H9 (cell line): ENCODE results near the gene EDC3. TPM values are rescaled to one million over a fixed set of nuclear protein-coding genes. Genes with fewer than 3 reads are reported as not detected.

Experiments used
- DNase-seq: peaks from one replicate; pipeline ENCODE4 v3.0.0-alpha.2; 2017
- H2AFZ ChIP-seq: one replicate; pipeline ENCODE4 v1.6.1; 2013; ENCODE audit warnings: mild to moderate bottlenecking, low read length, control low read depth, moderate library complexity
- H2AK5ac ChIP-seq: 2 replicates; pipeline ENCODE4 v1.6.1; 2013; ENCODE audit warnings: low read length, control low read depth, mixed read lengths; ENCODE audit not compliant: insufficient read length
- H2BK120ac ChIP-seq: one replicate; pipeline ENCODE4 v1.6.1; 2013; ENCODE audit warnings: low read depth, mild to moderate bottlenecking, low read length, control low read depth, inconsistent platforms; ENCODE audit not compliant: poor library complexity, severe bottlenecking
- H2BK12ac ChIP-seq: 2 replicates; pipeline ENCODE4 v1.6.1; 2013; ENCODE audit warnings: low read length, control low read depth, mixed read lengths, low read depth; ENCODE audit not compliant: insufficient read length
- H2BK15ac ChIP-seq: 2 replicates; pipeline ENCODE4 v1.6.1; 2013; ENCODE audit warnings: low read depth, low read length, control low read depth
- H2BK20ac ChIP-seq: one replicate; pipeline ENCODE4 v1.6.1; 2013; ENCODE audit warnings: low read depth, mild to moderate bottlenecking, low read length, control low read depth, inconsistent platforms; ENCODE audit not compliant: poor library complexity, severe bottlenecking
- H2BK5ac ChIP-seq: 2 replicates; pipeline ENCODE4 v1.6.1; 2013; ENCODE audit warnings: low read length, control low read depth, mixed read lengths; ENCODE audit not compliant: insufficient read length
- H3K14ac ChIP-seq: 2 replicates; pipeline ENCODE4 v1.6.1; 2013; ENCODE audit warnings: low read length, control low read depth; ENCODE audit not compliant: insufficient read depth
- H3K18ac ChIP-seq: 2 replicates; pipeline ENCODE4 v1.6.1; 2013; ENCODE audit warnings: low read depth, mild to moderate bottlenecking, mixed read lengths, low read length, control low read depth; ENCODE audit not compliant: insufficient read length
- H3K23ac ChIP-seq: 2 replicates; pipeline ENCODE4 v1.6.1; 2013; ENCODE audit warnings: low read length, control low read depth, mixed read lengths, low read depth; ENCODE audit not compliant: insufficient read length
- H3K23me2 ChIP-seq: 2 replicates; pipeline ENCODE4 v1.6.1; 2013; ENCODE audit warnings: low read depth, mild to moderate bottlenecking, mixed read lengths, low read length, control low read depth; ENCODE audit not compliant: insufficient read length, poor library complexity, severe bottlenecking
- H3K27ac ChIP-seq: 2 replicates; pipeline ENCODE4 v1.5.1; 2013; ENCODE audit warnings: low read length, control low read depth, mixed read lengths, low read depth; ENCODE audit not compliant: insufficient read length
- H3K27me3 ChIP-seq: 2 replicates; pipeline ENCODE4 v1.6.1; 2013; ENCODE audit warnings: low read length, control low read depth, inconsistent platforms; ENCODE audit not compliant: insufficient read depth
- H3K4ac ChIP-seq: 2 replicates; pipeline ENCODE4 v1.6.1; 2013; ENCODE audit warnings: low read depth, mild to moderate bottlenecking, control low read depth, inconsistent platforms, low read length, moderate library complexity
- H3K4me1 ChIP-seq: 2 replicates; pipeline ENCODE4 v1.6.1; 2013; ENCODE audit warnings: low read length, control low read depth, inconsistent platforms; ENCODE audit not compliant: insufficient read depth
- H3K4me2 ChIP-seq: 2 replicates; pipeline ENCODE4 v1.6.1; 2013; ENCODE audit warnings: low read length, control low read depth, mixed read lengths; ENCODE audit not compliant: insufficient read length, insufficient read depth
- H3K56ac ChIP-seq: 2 replicates; pipeline ENCODE4 v1.6.1; 2013; ENCODE audit warnings: low read depth, mild to moderate bottlenecking, mixed read lengths, low read length, control low read depth; ENCODE audit not compliant: insufficient read length
- H3K79me1 ChIP-seq: 2 replicates; pipeline ENCODE4 v1.6.1; 2013; ENCODE audit warnings: low read depth, mild to moderate bottlenecking, moderate library complexity, low read length, control low read depth, inconsistent platforms; ENCODE audit not compliant: insufficient read depth, poor library complexity, severe bottlenecking
- H3K79me2 ChIP-seq: 2 replicates; pipeline ENCODE4 v1.6.1; 2013; ENCODE audit warnings: low read length, control low read depth, inconsistent platforms; ENCODE audit not compliant: insufficient read depth
- H3K9ac ChIP-seq: 2 replicates; pipeline ENCODE4 v1.6.1; 2013; ENCODE audit warnings: low read length, control low read depth, mixed read lengths; ENCODE audit not compliant: insufficient read length; ENCODE audit errors: extremely low read depth
- H3K9me3 ChIP-seq: one replicate; pipeline ENCODE4 v1.6.1; 2013; ENCODE audit warnings: low read depth, low read length, inconsistent platforms; ENCODE audit not compliant: control insufficient read depth
- H3T11ph ChIP-seq: one replicate; pipeline ENCODE4 v1.6.1; 2013; ENCODE audit warnings: mild to moderate bottlenecking, low read length, control low read depth, inconsistent platforms
- H4K20me1 ChIP-seq: one replicate; pipeline ENCODE4 v1.6.1; 2013; ENCODE audit not compliant: control insufficient read depth, insufficient read length, insufficient read depth
- H4K5ac ChIP-seq: 2 replicates; pipeline ENCODE4 v1.6.1; 2013; ENCODE audit warnings: low read depth, mild to moderate bottlenecking, mixed read lengths, low read length, control low read depth; ENCODE audit not compliant: insufficient read length
- H4K8ac ChIP-seq: replicated peaks from 2 replicates; pipeline ENCODE4 v1.6.1; 2013; ENCODE audit warnings: low read length, control low read depth, mixed read lengths, low read depth; ENCODE audit not compliant: insufficient read length
- H4K91ac ChIP-seq: 2 replicates; pipeline ENCODE4 v1.6.1; 2013; ENCODE audit warnings: low read depth, mild to moderate bottlenecking, moderate library complexity, mixed read lengths, low read length, control low read depth; ENCODE audit not compliant: insufficient read length
- H3K27ac Mint-ChIP-seq, 3 experiments: 2 replicates in 2 of 3; 3 replicates in 1 of 3; pipeline ENCODE4 v1.8.0; 2020 to 2021; ENCODE audit warnings: mixed read lengths in 3 of 3, mild to moderate bottlenecking in 1 of 3, moderate library complexity in 1 of 3
- H3K27me3 Mint-ChIP-seq: 2 replicates; pipeline ENCODE4 v1.8.0; 2021; ENCODE audit warnings: low read depth, mild to moderate bottlenecking, moderate library complexity, mixed read lengths
- H3K36me3 Mint-ChIP-seq, 3 experiments: 2 replicates in 2 of 3; 3 replicates in 1 of 3; pipeline ENCODE4 v1.8.0; 2020 to 2021; ENCODE audit warnings: low read depth in 3 of 3, mixed read lengths in 3 of 3; ENCODE audit not compliant: insufficient read depth in 1 of 3
- H3K4me1 Mint-ChIP-seq, 2 experiments: 2 replicates each; pipeline ENCODE4 v1.8.0; 2020; ENCODE audit warnings: mixed read lengths in 2 of 2
- H3K4me3 Mint-ChIP-seq, 2 experiments: 2 replicates in 1 of 2; 3 replicates in 1 of 2; pipeline ENCODE4 v1.8.0; 2020 to 2021; ENCODE audit warnings: mild to moderate bottlenecking in 2 of 2, mixed read lengths in 2 of 2, moderate library complexity in 1 of 2
- H3K9me3 Mint-ChIP-seq, 2 experiments: 2 replicates in 1 of 2; 3 replicates in 1 of 2; pipeline ENCODE4 v1.8.0; 2020; ENCODE audit warnings: mild to moderate bottlenecking in 2 of 2, mixed read lengths in 2 of 2, moderate library complexity in 1 of 2
- CTCF ChIP-seq: fragments of 200-600 bp; sonication (generic); conservative IDR thresholded peaks from 3 replicates; pipeline ENCODE4 v1.8.0; 2021; ENCODE audit warnings: antibody characterized with exemption, mild to moderate bottlenecking
- WGBS: extraction: QIAGEN DNeasy Blood & Tissue Kit; methylation state at CpG from one replicate; pipeline ENCODE4 v1.1.7; 2013; ENCODE audit warnings: missing lambda C conversion rate, low lambda C conversion rate, mixed read lengths; ENCODE audit not compliant: insufficient read length; ENCODE audit errors: extremely low coverage; 5-methylcytosine and 5-hydroxymethylcytosine counted together
- total RNA-seq: library from RNA; stranded (reverse); gene quantifications from 2 replicates; pipeline ENCODE4 v1.2.1, GENCODE V29; 2021

EDC3 gene
- total RNA-seq, 1 experiment from 2014 or later, result 60.5 TPM

DNA sequence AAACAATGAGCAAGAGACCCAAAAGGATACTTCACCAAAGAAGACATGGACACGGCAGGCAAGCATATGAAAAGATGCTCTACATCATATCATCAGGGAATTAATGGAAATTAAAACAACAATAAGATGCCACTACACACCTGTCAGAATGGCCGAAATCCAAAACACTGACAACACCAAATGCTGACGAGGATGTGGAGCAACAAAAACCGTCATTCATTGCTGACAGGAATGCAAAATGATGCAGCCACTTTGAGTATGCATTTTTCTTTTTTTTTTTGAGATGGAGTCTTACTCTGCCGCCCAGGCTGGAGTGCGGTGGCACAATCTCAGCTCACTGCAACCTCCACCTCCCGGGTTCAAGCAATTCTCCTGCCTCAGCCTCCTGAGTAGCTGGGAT, 19.0 kb downstream of the EDC3 start:
- Histone ChIP-seq H3K56ac (no peak overlapping the region), H3K18ac (no peak overlapping the region), H3K23ac (no peak overlapping the region), H2AK5ac (no peak overlapping the region), H2BK12ac (no peak overlapping the region), H3K9ac (no peak overlapping the region), H4K8ac (no peak overlapping the region), H3K27ac (no peak overlapping the region), H3K9me3 (no peaks in the 10 kb centered on the region), H4K5ac (no peak overlapping the region), H3K79me1 (peaks cover 10% of the 10 kb centered on the region), H3T11ph (no peak overlapping the region), H2AFZ (no peak overlapping the region), H2BK5ac (no peak overlapping the region), H2BK20ac (no peak overlapping the region), H3K14ac (no peak overlapping the region), H3K4me2 (no peak overlapping the region), H2BK120ac (no peak overlapping the region), H3K27me3 (no peaks in the 10 kb centered on the region), H4K20me1 (no peaks in the 10 kb centered on the region), H2BK15ac (no peak overlapping the region), H3K23me2 (no peaks in the 10 kb centered on the region), H3K79me2 (peaks cover 2% of the 10 kb centered on the region; the same call in 1 of the 2 replicates), H3K4me1 (no peaks in the 10 kb centered on the region), H4K91ac (no peak overlapping the region), H3K4ac (no peak overlapping the region)
- no peak for TF ChIP-seq CTCF
- Mint-ChIP-seq H3K27ac (no peak overlapping the region), H3K27me3 (no peaks in the 10 kb centered on the region), H3K4me3 (no peak overlapping the region), H3K36me3 (peaks cover 6 to 26% (median 22%) of the 10 kb centered on the region in 3 experiments; a peak in 6 of 7 replicates), H3K9me3 (no peaks in the 10 kb centered on the region), H3K4me1 (no peaks in the 10 kb centered on the region)
- no peak for DNase-seq
- WGBS, result no CpG with 5 or more reads among the region's 7 CpGs
